ENCODE data around the gene CLEC16A.
"Not testable (repeated sequence)": the region's sequence is repeated elsewhere in the genome, so short reads cannot be mapped to it uniquely, and the experiment has no call there.

Gene CLEC16A

GRCh38 chr16:10944249-10945064 lies at the start of gene CLEC16A:
CLEC16A (plus strand) TSS chr16:10944564; CDS start chr16:10944718, 154 bp downstream.
- peak; percentile 94 for DNase-seq

GRCh38 chr16:10895053-10895946 lies 49.1 kb upstream of the CLEC16A start:
- no peak for DNase-seq

- no peak for DNase-seq
These were observed 48.2 kb upstream of the CLEC16A start for GRCh38 chr16:10896165-10896564.

DNA sequence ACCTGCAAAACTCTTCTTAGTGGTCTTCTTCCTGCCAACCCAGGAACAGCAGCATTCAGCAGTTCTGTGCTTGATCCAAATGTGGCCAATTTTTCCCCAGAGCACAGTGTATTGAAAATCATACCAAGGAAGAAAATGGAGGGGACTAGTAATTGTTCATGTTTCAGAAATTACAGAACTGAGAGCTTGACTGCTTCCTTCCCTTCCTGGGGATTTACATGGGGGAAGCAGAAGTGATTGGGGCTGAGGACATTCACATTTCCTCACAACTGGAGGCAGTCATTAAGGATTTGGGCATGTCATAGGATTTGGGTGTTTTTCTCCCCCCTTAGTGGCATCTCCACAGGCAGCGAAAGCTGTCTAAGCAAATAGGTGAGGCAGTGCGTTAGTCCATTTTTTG lies 47.6 kb upstream of the CLEC16A start:
- no peak for DNase-seq

- DNase-seq = no peak
These were observed 47.2 kb upstream of the CLEC16A start for GRCh38 chr16:10897134-10897533.

DNA sequence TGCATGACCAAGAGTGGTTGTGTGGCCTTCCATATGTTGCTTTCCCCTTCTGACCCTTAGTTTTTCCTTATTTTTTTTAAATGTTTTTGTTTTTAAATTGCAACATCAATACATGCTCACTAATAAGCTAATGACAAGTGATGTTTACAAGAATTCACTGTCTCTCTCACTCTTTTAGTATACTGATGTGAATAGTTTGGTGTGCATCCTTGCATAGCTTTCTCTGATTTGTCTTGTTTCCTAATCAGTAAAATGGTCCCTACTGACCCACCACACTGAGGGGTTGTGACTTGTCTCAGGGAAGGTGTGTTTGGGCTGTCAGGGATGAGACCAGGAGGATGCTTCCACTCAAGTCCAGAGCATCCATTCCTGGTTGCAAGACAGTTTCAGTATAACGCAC lies 41.4 kb upstream of the CLEC16A start:
- no peak for DNase-seq

GRCh38 chr16:10906482-10906881 lies 37.9 kb upstream of the CLEC16A start:
- DNase-seq = no peak

- no peak for DNase-seq
These were observed 37.2 kb upstream of the CLEC16A start for GRCh38 chr16:10906914-10907756.

- peak; percentile 35 for DNase-seq
These were observed 36.7 kb upstream of the CLEC16A start for GRCh38 chr16:10907757-10908045.

DNA sequence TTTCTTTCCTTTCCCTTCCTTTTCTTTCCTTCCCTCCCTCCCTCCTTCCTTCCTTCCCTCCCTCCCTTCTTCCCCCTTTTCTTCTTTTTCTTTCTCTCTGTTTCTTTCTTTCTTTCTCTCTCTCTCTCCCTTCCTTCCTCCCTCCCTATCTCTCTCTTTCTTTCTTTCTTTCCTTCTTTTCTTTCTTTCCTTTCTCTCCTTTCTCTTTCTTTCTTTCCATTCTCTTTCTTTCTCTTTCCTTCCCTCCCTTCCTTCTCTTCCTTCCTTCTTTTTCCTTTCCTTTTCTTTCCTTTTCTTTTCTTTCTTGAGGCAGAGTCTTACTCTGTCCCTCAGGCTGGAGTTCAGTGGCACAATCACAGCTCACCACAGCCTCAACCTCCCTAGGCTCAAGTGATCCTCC lies 33.1 kb upstream of the CLEC16A start:
- no peak for DNase-seq

DNA sequence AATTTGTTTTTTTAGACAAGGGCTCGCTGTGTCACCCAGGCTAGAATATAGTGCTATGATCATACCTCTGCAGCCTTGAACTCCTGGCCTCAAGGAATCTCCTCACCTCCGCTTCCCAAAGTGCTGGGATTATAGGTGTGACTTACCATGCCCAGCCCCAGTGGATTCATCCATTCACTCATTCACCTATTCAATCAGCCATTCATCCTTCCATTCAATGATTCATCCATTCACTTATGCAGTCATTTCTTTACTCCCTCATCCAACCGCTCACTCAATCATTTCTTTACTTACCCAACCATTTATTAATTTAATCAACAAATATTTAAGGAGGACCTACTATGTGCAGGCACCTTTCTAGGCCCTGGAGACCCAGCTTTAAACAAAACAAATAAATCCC lies 27.8 kb upstream of the CLEC16A start:
- DNase-seq = no peak

- DNase-seq = peak; percentile 85
These were observed 25.9 kb upstream of the CLEC16A start for GRCh38 chr16:10918294-10919002.

DNA sequence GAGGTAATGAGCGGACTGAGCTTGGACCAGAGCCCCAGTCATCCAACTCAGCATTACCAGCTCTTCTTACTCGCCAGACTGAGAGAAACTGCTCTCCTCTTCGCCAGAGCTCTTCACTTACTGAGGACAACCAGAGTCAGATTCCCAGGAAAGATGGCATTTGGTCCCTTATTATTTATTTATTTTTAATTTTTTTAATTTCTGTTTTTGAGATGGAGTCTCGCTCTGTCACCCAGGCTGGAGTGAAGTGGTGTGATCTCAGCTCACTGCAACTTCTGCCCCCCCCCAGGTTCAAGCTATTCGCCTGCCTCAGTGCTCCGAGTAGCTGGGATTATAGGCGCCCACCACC lies 25.4 kb upstream of the CLEC16A start:
- no peak for DNase-seq

GRCh38 chr16:10920726-10921427 lies 23.5 kb upstream of the CLEC16A start:
- DNase-seq = no peak

GRCh38 chr16:10921536-10922327 lies 22.6 kb upstream of the CLEC16A start:
- DNase-seq = no peak

DNA sequence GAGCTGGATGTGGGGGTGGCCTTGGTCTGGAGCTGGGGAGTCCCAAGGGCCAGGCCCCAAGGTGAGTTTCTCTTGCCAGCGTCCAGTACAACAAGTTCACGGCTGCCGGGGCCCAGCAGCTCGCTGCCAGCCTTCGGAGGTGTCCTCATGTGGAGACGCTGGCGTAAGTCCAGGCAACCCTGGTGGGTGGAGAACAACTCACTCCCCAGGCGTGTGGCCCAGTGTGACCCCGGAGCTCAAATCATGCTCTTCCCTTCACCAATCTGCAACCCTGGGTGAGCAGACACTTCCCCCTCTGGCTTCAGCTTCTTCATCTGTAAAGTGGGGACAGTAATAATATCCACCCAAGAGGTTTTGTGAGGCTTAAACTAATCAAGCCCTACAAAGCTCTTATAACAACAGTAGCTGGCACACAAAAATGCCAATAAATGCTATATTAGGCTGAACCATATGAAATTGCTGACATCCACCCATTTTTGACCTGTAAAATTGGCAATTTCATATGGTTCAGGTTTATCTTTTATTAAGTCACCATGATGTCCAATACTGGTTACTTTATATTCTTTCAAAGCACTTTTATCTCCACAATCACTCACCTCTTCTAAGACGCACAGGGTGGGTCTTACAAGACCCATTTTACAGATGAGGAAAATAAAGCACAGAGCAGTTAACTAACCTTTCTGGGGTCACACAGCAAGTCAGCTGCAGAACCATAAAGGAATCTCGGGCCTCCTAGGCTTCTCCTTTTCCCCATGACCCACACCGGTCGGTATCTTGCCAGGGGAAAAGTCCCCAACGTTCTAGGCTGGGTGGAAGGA lies 21.8 kb upstream of the CLEC16A start:
- no peak for DNase-seq

DNA sequence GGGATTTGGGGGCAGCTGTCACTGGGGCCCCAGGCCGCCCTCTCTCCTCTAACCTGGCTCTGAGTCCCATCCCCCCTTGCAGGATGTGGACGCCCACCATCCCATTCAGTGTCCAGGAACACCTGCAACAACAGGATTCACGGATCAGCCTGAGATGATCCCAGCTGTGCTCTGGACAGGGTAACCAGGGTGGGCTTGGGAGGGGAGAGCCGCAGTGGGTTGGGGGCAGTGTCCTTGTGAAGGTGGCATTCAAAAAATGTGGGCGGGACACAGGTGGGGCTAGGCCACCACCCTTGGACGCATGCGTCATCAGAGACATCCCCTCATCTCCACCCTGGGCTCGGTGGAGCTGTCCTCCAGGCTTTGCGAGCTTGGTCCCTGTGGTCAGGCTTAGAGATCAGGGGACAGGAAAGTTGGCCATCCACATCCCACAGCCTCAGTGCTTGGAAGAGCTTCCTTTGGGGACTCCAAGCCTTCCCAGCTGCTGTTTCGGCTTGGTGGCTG lies 21.2 kb upstream of the CLEC16A start:
- no peak for DNase-seq

DNA sequence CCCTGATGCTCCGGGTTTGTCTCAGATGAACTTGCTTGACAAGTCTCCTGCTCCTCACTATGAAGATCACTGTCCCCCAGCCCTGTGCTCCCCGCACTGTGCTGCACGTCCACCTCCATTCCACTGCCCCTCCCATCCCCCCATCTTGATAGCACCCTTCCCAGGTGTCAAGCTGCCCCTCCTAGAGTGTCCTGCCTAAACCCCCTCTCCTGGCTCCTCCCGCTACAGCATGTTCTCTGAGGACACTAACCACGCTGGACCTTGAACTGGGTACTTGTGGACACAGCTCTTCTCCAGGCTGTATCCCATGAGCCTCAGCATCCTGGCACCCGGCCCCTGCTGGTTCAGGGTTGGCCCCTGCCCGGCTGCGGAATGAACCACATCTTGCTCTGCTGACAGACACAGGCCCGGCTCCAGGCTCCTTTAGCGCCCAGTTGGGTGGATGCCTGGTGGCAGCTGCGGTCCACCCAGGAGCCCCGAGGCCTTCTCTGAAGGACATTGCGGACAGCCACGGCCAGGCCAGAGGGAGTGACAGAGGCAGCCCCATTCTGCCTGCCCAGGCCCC lies 20.6 kb upstream of the CLEC16A start:
- DNase-seq = no peak

- not testable (repeated sequence) for DNase-seq
These were observed 19.1 kb upstream of the CLEC16A start for GRCh38 chr16:10925285-10925684.

GRCh38 chr16:10926094-10926493 lies 18.3 kb upstream of the CLEC16A start:
- DNase-seq = no peak
